ENCODE results near the gene NEURL4.

Gene NEURL4

DNA sequence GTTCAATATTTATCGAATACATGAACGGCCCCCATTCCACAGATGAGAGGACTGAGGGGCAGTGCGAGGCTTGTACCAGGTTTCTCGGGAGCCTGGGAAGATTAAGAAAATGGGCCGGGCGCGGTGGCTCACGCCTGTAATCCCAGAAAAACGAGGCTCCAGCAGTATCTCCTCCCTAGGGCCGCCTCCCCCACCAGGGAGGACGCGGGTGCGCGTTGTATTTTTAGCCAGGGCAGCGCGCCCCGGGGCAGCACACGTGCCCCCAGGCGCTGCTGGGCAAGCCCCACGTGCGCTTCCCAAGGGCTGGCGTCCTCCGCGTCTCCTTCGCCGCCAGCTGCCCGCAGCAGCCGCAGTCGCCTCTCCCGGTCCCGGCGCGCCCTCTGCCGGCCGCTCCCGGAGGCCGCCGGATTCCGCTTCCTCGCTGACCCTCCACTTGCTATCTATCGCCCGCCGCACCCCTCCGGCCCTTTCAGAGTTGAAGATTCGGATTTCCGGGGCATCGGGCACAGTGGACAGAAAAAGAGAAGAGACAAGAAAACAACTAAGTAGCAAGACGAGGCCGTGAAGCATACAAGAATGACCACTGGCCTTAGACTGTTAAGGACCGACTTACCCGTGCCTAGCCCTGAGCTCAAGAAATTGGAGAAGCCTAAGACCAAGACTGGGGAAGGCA lies 32.8 kb downstream of the NEURL4 start:
- peaks cover 40 to 41% of the 10 kb centered on the region in 2 experiments for H3K27me3 ChIP-seq (ENCODE audit: control insufficient read depth in 1 of 2, insufficient read depth in 1 of 2, low read length in 2 of 2)
- H3K9me3 ChIP-seq (ENCODE audit: control insufficient read depth, low read length): no peaks in the 10 kb centered on the region
- no peak overlapping the region for H3K14ac ChIP-seq (ENCODE audit: low read length in 2 of 2)
- no peak overlapping the region for H2AFZ ChIP-seq (ENCODE audit: low read depth, low read length)
- H3K4me1 ChIP-seq (ENCODE audit: control insufficient read depth, insufficient read depth, low read depth, low read length): peaks cover 18% of the 10 kb centered on the region
- H2AK5ac ChIP-seq (ENCODE audit: low read length, severe bottlenecking): no peak overlapping the region
- H4K8ac ChIP-seq (ENCODE audit: low read length): no peak overlapping the region
- H3K18ac ChIP-seq (ENCODE audit: low read depth in 1 of 2, low read length in 2 of 2): no peak overlapping the region
- H3K23ac ChIP-seq (ENCODE audit: low read length in 2 of 2): no peak overlapping the region
- no peak overlapping the region for H2BK5ac ChIP-seq (ENCODE audit: low read depth, low read length, poor library complexity, severe bottlenecking)
- H3K4me3 ChIP-seq (ENCODE audit: insufficient read depth in 1 of 2, low read depth in 1 of 2, low read length in 2 of 2): peak overlapping the region in 1 of 2 experiments; percentile 66
- H2BK120ac ChIP-seq (ENCODE audit: low read depth, low read length): no peak overlapping the region
- no peak overlapping the region for H2BK15ac ChIP-seq (ENCODE audit: low read depth, poor library complexity, severe bottlenecking)
- peak overlapping the region; percentile 56 for H3K4me2 ChIP-seq (ENCODE audit: low read length, poor library complexity, severe bottlenecking)
- H4K91ac ChIP-seq (ENCODE audit: low read length): no peak overlapping the region
- no peak overlapping the region for H2BK12ac ChIP-seq (ENCODE audit: low read length in 2 of 2)
- peak overlapping the region; percentile 46 for H3K9ac ChIP-seq (ENCODE audit: low read length)
- H3K36me3 ChIP-seq (ENCODE audit: control insufficient read depth in 1 of 2, insufficient read depth in 2 of 2, low read depth in 1 of 2, low read length in 2 of 2): no peaks in the 10 kb centered on the region
- H3K27ac ChIP-seq (ENCODE audit: low read length, poor library complexity, severe bottlenecking): no peak overlapping the region
- no peak overlapping the region for H3K4ac ChIP-seq (ENCODE audit: low read depth in 1 of 2, low read length in 2 of 2)
- peak; percentile 84 for DNase-seq
- H3K79me1 ChIP-seq (replicated peaks; ENCODE audit: low read length, poor library complexity, severe bottlenecking): no peaks in the 10 kb centered on the region
- WGBS: 7% methylated on average over 42 of the region's 51 CpGs

DNA sequence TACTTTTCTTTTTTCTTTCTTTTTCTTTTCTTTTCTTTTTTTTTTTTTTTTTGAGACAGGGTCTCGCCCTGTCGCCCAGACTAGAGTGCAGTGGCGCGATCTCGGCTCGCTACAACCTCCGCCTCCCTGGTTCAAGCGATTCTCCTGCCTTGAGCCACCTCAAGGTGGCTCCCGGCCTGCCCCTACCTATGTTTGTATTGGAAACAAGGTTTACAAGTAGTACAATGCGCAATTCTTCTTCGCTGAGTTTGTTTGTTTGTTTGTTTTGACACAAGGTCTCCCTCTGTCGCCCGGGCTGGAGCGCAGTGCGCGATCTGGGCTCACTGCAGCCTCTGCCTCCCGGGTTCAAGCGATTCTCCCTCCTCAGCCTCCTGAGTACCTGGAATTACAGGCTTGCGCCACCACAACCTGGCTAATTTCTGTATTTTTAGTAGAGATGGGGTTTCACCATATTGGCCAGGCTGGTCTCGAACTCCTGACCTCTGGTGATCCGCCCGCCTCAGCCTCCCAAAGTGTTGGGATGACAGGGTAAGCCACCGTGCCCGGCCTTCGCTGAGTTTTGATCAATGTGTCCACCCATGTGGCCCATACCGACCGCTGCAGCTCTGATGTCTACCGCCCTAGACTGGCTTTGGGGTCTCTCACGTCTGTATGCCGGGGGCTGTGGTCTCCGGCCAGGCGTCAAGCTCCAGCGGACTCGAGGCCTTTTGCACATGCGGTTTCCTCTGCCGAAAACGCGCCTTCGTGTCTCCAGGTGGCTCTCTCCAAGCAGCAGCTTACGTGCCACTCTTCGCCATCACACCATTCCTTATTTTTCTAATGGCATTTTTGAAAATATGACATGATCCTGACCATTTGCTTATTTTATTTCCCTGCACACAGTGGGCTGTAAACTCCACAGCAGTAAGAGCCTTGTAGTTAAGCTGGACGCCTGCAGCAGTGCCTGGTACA lies 33.6 kb downstream of the NEURL4 start:
- H3K4me2 ChIP-seq (ENCODE audit: low read length, poor library complexity, severe bottlenecking): no peak overlapping the region
- H3K4me1 ChIP-seq (ENCODE audit: control insufficient read depth, insufficient read depth, low read depth, low read length): peaks cover 18% of the 10 kb centered on the region
- no peak overlapping the region for H2BK5ac ChIP-seq (ENCODE audit: low read depth, low read length, poor library complexity, severe bottlenecking)
- H3K23ac ChIP-seq (ENCODE audit: low read length in 2 of 2): no peak overlapping the region
- no peak overlapping the region for H2BK120ac ChIP-seq (ENCODE audit: low read depth, low read length)
- H3K9me3 ChIP-seq (ENCODE audit: control insufficient read depth, low read length): no peaks in the 10 kb centered on the region
- no peak overlapping the region for H4K8ac ChIP-seq (ENCODE audit: low read length)
- no peak overlapping the region for H2AK5ac ChIP-seq (ENCODE audit: low read length, severe bottlenecking)
- peak overlapping the region; percentile 26 for H3K9ac ChIP-seq (ENCODE audit: low read length)
- no peak overlapping the region for H3K4ac ChIP-seq (ENCODE audit: low read depth in 1 of 2, low read length in 2 of 2)
- WGBS: 74% methylated on average over 42 of the region's 42 CpGs
- H2BK15ac ChIP-seq (ENCODE audit: low read depth, poor library complexity, severe bottlenecking): no peak overlapping the region
- no peak overlapping the region for H3K27ac ChIP-seq (ENCODE audit: low read length, poor library complexity, severe bottlenecking)
- H3K14ac ChIP-seq (ENCODE audit: low read length in 2 of 2): no peak overlapping the region
- H2AFZ ChIP-seq (ENCODE audit: low read depth, low read length): no peak overlapping the region
- no peak overlapping the region for H3K18ac ChIP-seq (ENCODE audit: low read depth in 1 of 2, low read length in 2 of 2)
- peak overlapping the region in 1 of 2 experiments; percentile 66 for H3K4me3 ChIP-seq (ENCODE audit: insufficient read depth in 1 of 2, low read depth in 1 of 2, low read length in 2 of 2)
- no peaks in the 10 kb centered on the region for H3K79me1 ChIP-seq (replicated peaks; ENCODE audit: low read length, poor library complexity, severe bottlenecking)
- H3K36me3 ChIP-seq (ENCODE audit: control insufficient read depth in 1 of 2, insufficient read depth in 2 of 2, low read depth in 1 of 2, low read length in 2 of 2): no peaks in the 10 kb centered on the region
- H2BK12ac ChIP-seq (ENCODE audit: low read length in 2 of 2): no peak overlapping the region
- H4K91ac ChIP-seq (ENCODE audit: low read length): no peak overlapping the region
- H3K27me3 ChIP-seq (ENCODE audit: control insufficient read depth in 1 of 2, insufficient read depth in 1 of 2, low read length in 2 of 2): peaks cover 49% of the 10 kb centered on the region in 2 experiments
- no peak for DNase-seq

DNA sequence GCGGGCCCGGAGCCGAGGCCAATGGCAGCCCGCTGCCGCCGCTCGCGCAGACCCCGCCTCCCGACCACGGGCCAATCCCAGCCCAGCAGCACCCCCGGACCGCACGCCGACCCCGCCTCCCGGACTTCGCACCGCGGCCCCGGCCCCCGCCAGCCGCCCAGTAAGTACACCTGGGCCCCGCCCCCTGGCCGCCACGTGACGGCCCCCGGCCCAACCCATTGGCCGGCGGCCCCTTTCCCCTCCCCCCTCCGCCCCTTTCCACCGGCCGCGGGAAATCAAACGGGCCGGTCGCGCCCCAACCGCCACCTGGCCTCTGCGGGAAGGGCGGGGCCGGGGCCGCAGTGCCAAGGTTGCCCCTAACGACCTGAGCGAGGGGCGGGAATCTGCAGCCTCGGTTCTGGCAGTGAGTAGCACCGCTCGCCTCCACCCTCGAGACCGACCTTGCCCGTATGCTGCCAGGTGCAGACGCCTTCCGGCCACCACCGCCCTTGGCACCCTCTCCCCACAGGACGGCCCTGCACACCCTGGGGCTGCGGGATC lies 34.5 kb downstream of the NEURL4 start, which contains the start of gene YBX2:
Gene YBX2, minus strand, starts transcription at position 26 of the 540 bp plus-strand sequence. CDS start 139 bp downstream, outside the sequence.
- no peak within 1 kb of the TSS for H3K27ac ChIP-seq (ENCODE audit: low read length, poor library complexity, severe bottlenecking)
- H3K18ac ChIP-seq (ENCODE audit: low read depth in 1 of 2, low read length in 2 of 2): no peak within 1 kb of the TSS
- H3K9me3 ChIP-seq (ENCODE audit: control insufficient read depth, low read length): no peaks in the 10 kb centered on the region
- no peak within 1 kb of the TSS for H2BK120ac ChIP-seq (ENCODE audit: low read depth, low read length)
- DNase-seq: peak; percentile 12
- H3K27me3 ChIP-seq (ENCODE audit: control insufficient read depth in 1 of 2, insufficient read depth in 1 of 2, low read length in 2 of 2): peaks cover 55 to 57% of the 10 kb centered on the region in 2 experiments
- H2BK5ac ChIP-seq (ENCODE audit: low read depth, low read length, poor library complexity, severe bottlenecking): no peak within 1 kb of the TSS
- no peak within 1 kb of the TSS for H3K4ac ChIP-seq (ENCODE audit: low read depth in 1 of 2, low read length in 2 of 2)
- H2AK5ac ChIP-seq (ENCODE audit: low read length, severe bottlenecking): no peak within 1 kb of the TSS
- H3K4me1 ChIP-seq (ENCODE audit: control insufficient read depth, insufficient read depth, low read depth, low read length): peaks cover 18% of the 10 kb centered on the region
- WGBS: 9% methylated on average over 37 of the region's 57 CpGs
- H3K4me2 ChIP-seq (ENCODE audit: low read length, poor library complexity, severe bottlenecking): peak within 1 kb of the TSS; percentile 48
- H2BK12ac ChIP-seq (ENCODE audit: low read length in 2 of 2): no peak within 1 kb of the TSS
- H4K8ac ChIP-seq (ENCODE audit: low read length): no peak within 1 kb of the TSS
- H2AFZ ChIP-seq (ENCODE audit: low read depth, low read length): no peak within 1 kb of the TSS
- H4K91ac ChIP-seq (ENCODE audit: low read length): no peak within 1 kb of the TSS
- H3K4me3 ChIP-seq (ENCODE audit: insufficient read depth in 1 of 2, low read depth in 1 of 2, low read length in 2 of 2): no peak within 1 kb of the TSS
- no peaks in the 10 kb centered on the region for H3K79me1 ChIP-seq (replicated peaks; ENCODE audit: low read length, poor library complexity, severe bottlenecking)
- no peak within 1 kb of the TSS for H2BK15ac ChIP-seq (ENCODE audit: low read depth, poor library complexity, severe bottlenecking)
- no peak within 1 kb of the TSS for H3K14ac ChIP-seq (ENCODE audit: low read length in 2 of 2)
- H3K36me3 ChIP-seq (ENCODE audit: control insufficient read depth in 1 of 2, insufficient read depth in 2 of 2, low read depth in 1 of 2, low read length in 2 of 2): no peaks in the 10 kb centered on the region
- H3K23ac ChIP-seq (ENCODE audit: low read length in 2 of 2): peak within 1 kb of the TSS in 1 of 2 experiments; percentile 98
- H3K9ac ChIP-seq (ENCODE audit: low read length): no peak within 1 kb of the TSS

Data from mesenchymal stem cell (in vitro differentiated cells and primary cell).